PC-3 (cell line): ENCODE data around the gene GALNT10. TPM values are rescaled to one million over a fixed set of nuclear protein-coding genes. Genes with fewer than 3 reads are reported as not detected.

Experiments used
- ATAC-seq: fragments of 200-7000 bp; cut with Tn5 transposase; 2 replicates; pipeline ENCODE4 v1.9.1; 2020; ENCODE audit warnings: mild to moderate bottlenecking, moderate library complexity
- BruUV-seq: library from RNA; stranded (reverse); fragments of 400-500 nt; replicated peaks from 2 replicates; lab custom pipeline; 2021; lab: Mats Ljungman, UMichigan
- CTCF ChIA-PET: fragments of 300-600 bp; sonication (Branson Sonifier 250); formaldehyde crosslinking; loops from one replicate; lab custom pipeline; 2022; ENCODE audit warnings: antibody characterized with exemption; lab: Charles Lee
- POLR2A ChIA-PET: fragments of 300-600 bp; sonication (Branson Sonifier 250); formaldehyde crosslinking; loops from one replicate; lab custom pipeline; 2022; ENCODE audit warnings: antibody characterized with exemption; ENCODE audit not compliant: unreplicated experiment; lab: Charles Lee
- DNase-seq: peaks from one replicate; pipeline ENCODE4 v3.0.0-alpha.2; 2015
- H2AFZ ChIP-seq: fragments of 300-600 bp; sonication (generic); 2 replicates; pipeline ENCODE4 v1.6.0; 2016; ENCODE audit warnings: antibody characterized with exemption, low read length
- H3F3A ChIP-seq: fragments of 300-600 bp; sonication (generic); one replicate; pipeline ENCODE4 v1.6.0; 2017; ENCODE audit warnings: antibody characterized with exemption, low read length, control low read depth, mild to moderate bottlenecking; ENCODE audit not compliant: unreplicated experiment
- H3K27ac ChIP-seq: fragments of 300-600 bp; sonication (generic); 2 replicates; pipeline ENCODE4 v1.5.1; 2016; ENCODE audit warnings: mild to moderate bottlenecking, low read length
- H3K27me3 ChIP-seq: fragments of 300-600 bp; sonication (generic); 2 replicates; pipeline ENCODE4 v1.6.1; 2016; ENCODE audit warnings: low read length, mixed read lengths
- H3K36me3 ChIP-seq: fragments of 300-600 bp; sonication (generic); 2 replicates; pipeline ENCODE4 v1.6.1; 2016; ENCODE audit warnings: low read depth, mixed run types, low read length, mixed read lengths
- H3K4me1 ChIP-seq: fragments of 300-600 bp; sonication (generic); 2 replicates; pipeline ENCODE4 v1.5.1; 2016; ENCODE audit warnings: low read length; ENCODE audit not compliant: insufficient read depth
- H3K4me2 ChIP-seq: fragments of 300-600 bp; sonication (generic); 2 replicates; pipeline ENCODE4 v1.6.0; 2016; ENCODE audit warnings: low read length
- H3K4me3 ChIP-seq: fragments of 300-600 bp; sonication (generic); 2 replicates; pipeline ENCODE4 v1.5.1; 2016; ENCODE audit warnings: mild to moderate bottlenecking, low read length, mixed read lengths
- H3K79me2 ChIP-seq: fragments of 300-600 bp; sonication (generic); 2 replicates; pipeline ENCODE4 v1.6.1; 2017; ENCODE audit warnings: low read length, mixed read lengths
- H3K9ac ChIP-seq: fragments of 300-600 bp; sonication (generic); 2 replicates; pipeline ENCODE4 v1.6.0; 2016; ENCODE audit warnings: mild to moderate bottlenecking, low read length
- H3K9me2 ChIP-seq: fragments of 300-600 bp; sonication (generic); replicated peaks from 2 replicates; pipeline ENCODE4 v1.6.1; 2016; ENCODE audit warnings: mixed run types, low read length, mixed read lengths
- H3K9me3 ChIP-seq: fragments of 300-600 bp; sonication (generic); 2 replicates; pipeline ENCODE4 v1.6.1; 2016; ENCODE audit warnings: low read length, mixed read lengths
- H4K20me1 ChIP-seq: fragments of 300-600 bp; sonication (generic); 2 replicates; pipeline ENCODE4 v1.6.1; 2016; ENCODE audit warnings: low read length, mixed read lengths
- CTCF ChIP-seq: fragments of 300-600 bp; sonication (generic); conservative IDR thresholded peaks from 2 replicates; pipeline ENCODE4 v1.5.1; 2017; ENCODE audit warnings: antibody characterized with exemption, low read depth, mild to moderate bottlenecking, low read length
- EZH2 ChIP-seq: fragments of 300-600 bp; sonication (generic); IDR thresholded peaks from one replicate; pipeline ENCODE4 v1.6.1; 2017; ENCODE audit warnings: antibody characterized with exemption, mild to moderate bottlenecking, low read length; ENCODE audit not compliant: unreplicated experiment
- EZH2phosphoT487 ChIP-seq: fragments of 300-600 bp; sonication (generic); IDR thresholded peaks from 2 replicates; pipeline ENCODE4 v1.6.1; 2018; ENCODE audit warnings: mild to moderate bottlenecking, antibody characterized with exemption, low read length, borderline replicate concordance
- intact Hi-C: fragments of 100-400 bp; cut with micrococcal nuclease; formaldehyde crosslinking; loops from 2 replicates; pipeline ENCODE4 v1.9.0; 2023
- total RNA-seq: library from RNA; depleted of rRNA; stranded (reverse); fragments of >200 nt; gene quantifications from 2 replicates; pipeline ENCODE4 v1.2.3, GENCODE V29; 2014

GALNT10 gene
- total RNA-seq, 1 experiment from 2014 or later: 46.2 TPM

GRCh38 chr5:154298065-154298464 is 107.5 kb downstream of the GALNT10 start:
- H3K36me3 ChIP-seq: peaks cover 31% of the 10 kb centered on the region
- H3K4me2 ChIP-seq: no peak overlapping the region
- ChIA-PET CTCF (no interaction called here), POLR2A (no interaction called here)
- H3F3A ChIP-seq: peaks cover 4% of the 10 kb centered on the region
- H3K27me3 ChIP-seq: no peaks in the 10 kb centered on the region
- peaks cover 29% of the 10 kb centered on the region for H3K4me1 ChIP-seq
- DNase-seq (no peak), ATAC-seq (no peak)
- no peak overlapping the region for H3K9ac ChIP-seq
- no peak overlapping the region for H3K4me3 ChIP-seq
- H3K9me3 ChIP-seq: no peaks in the 10 kb centered on the region
- no TSS peak for BruUV-seq
- H3K79me2 ChIP-seq: no peaks in the 10 kb centered on the region
- no peak overlapping the region for H3K27ac ChIP-seq
- no peak for TF ChIP-seq EZH2phosphoT487
- no peak for TF ChIP-seq EZH2
- TF ChIP-seq CTCF: no peak
- H4K20me1 ChIP-seq: no peaks in the 10 kb centered on the region
- H2AFZ ChIP-seq: no peak overlapping the region
- intact Hi-C loops: no loop called here
- H3K9me2 ChIP-seq: no peaks in the 10 kb centered on the region

- ChIA-PET CTCF (no interaction called here), POLR2A (no interaction called here)
- Histone ChIP-seq H3K9me3 (no peaks in the 10 kb centered on the region), H3K79me2 (no peaks in the 10 kb centered on the region), H3K27ac (no peak overlapping the region), H2AFZ (no peak overlapping the region), H3K27me3 (no peaks in the 10 kb centered on the region), H3K4me2 (no peak overlapping the region), H3F3A (peaks cover 4% of the 10 kb centered on the region), H3K36me3 (peaks cover 46% of the 10 kb centered on the region), H4K20me1 (no peaks in the 10 kb centered on the region), H3K4me1 (peaks cover 26% of the 10 kb centered on the region), H3K9ac (no peak overlapping the region), H3K4me3 (no peak overlapping the region), H3K9me2 (no peaks in the 10 kb centered on the region)
- intact Hi-C loops: no loop called here
- TF ChIP-seq EZH2 (no peak), CTCF (no peak), EZH2phosphoT487 (no peak)
- no TSS peak for BruUV-seq
- ATAC-seq (no peak), DNase-seq (no peak)
These were observed 109.8 kb downstream of the GALNT10 start for GRCh38 chr5:154300207-154300883.

- Histone ChIP-seq H3K9me3 (no peaks in the 10 kb centered on the region), H4K20me1 (no peaks in the 10 kb centered on the region), H3K79me2 (no peaks in the 10 kb centered on the region), H3K4me2 (no peak overlapping the region), H3K36me3 (peaks cover 46% of the 10 kb centered on the region), H3K27ac (no peak overlapping the region), H3K4me3 (no peak overlapping the region), H3K27me3 (no peaks in the 10 kb centered on the region), H3K4me1 (peaks cover 13% of the 10 kb centered on the region), H3K9me2 (no peaks in the 10 kb centered on the region), H3K9ac (no peak overlapping the region), H3F3A (peaks cover 4% of the 10 kb centered on the region), H2AFZ (no peak overlapping the region)
- intact Hi-C loops: no loop called here
- ATAC-seq (no peak), DNase-seq (no peak)
- no peak for TF ChIP-seq CTCF
- TF ChIP-seq EZH2phosphoT487: no peak
- TF ChIP-seq EZH2: no peak
- POLR2A ChIA-PET: no interaction called here
- BruUV-seq: no TSS peak
- CTCF ChIA-PET: no interaction called here
These were observed 111.2 kb downstream of the GALNT10 start for GRCh38 chr5:154301726-154302125.
